ENCODE results near the gene MELK.

The MELK gene

GRCh38 chr9:36584620-36585460 is 12.1 kb downstream of the MELK start:
- DNase-seq (ENCODE audit: low read depth): no peak

DNA sequence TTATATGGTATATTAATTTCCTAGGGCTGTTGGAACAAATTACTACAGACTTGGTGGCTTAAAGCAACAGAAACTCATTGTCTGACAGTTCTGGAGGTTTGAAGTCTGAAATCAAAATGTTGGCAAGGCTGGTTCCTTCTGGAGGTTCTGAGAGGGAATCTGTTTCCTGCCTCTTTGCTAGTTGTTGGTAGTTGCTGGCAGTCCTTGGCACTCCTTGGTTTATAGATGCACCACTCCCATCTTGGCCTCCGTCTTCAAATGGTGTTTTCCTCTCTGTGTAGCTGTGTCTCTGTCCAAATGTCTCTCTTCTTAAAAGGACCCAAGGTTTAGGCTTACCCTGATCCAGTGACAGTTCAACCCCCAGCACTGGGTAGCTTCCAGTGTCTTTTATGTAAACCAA is 17.5 kb downstream of the MELK start:
- no peak for DNase-seq (ENCODE audit: low read depth)

DNA sequence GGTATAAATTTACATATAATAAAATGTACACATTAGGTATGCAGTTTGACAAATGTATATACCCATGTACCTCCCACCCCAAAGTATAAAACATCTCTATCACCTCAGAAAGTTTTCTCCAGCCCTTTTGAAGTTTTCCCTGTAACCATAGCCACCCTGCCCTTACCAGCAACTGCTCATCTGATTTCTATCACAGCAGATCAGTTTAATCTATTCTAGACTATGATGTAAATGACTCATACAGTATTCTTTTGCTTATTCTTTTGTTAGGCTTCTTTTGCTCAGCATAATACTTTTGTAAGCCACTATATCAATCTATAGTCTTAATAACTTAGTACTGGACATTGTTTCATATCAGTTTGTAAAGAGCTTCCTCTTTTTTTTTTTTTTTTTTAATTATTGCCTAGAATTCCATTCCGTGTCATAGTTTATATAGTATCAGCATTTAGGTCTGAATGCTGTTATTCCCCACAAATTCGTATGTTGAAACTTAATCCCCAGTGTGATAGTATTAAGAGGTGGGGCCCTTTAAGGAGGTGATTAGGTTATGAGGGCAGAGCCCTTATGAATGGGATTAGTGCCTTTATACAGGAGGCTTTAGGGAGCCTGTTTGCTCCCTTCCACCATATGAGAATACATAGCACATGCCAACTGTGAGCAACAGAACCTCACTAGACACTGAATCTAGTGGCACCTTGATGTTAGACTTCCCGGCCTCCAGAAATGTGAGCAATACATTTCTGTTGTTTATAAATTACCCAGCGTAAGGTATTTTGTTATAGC is 20.3 kb downstream of the MELK start:
- DNase-seq (ENCODE audit: low read depth): no peak

DNA sequence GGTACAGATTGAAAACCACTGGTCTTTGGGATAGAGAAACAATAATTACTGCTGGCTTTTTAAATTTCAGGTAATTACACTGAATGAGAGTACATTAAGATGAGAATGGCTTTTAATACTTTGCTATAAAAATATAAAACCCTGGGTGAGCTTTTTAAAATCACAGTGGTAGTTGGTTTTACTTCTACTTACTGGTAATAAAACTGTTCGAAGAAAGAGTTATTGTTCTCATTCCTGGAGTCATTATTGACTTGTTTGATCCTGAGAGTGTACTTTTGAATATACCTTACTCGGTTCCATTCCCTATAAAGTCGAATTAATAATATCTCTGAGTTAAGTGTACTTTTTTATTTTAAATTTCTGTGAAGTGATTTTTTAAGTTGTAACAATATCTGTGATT is 21.5 kb downstream of the MELK start:
- DNase-seq (ENCODE audit: low read depth): no peak

- no peak for DNase-seq (ENCODE audit: low read depth)
Observed at GRCh38 chr9:36597412-36598178, 24.9 kb downstream of the MELK start.

GRCh38 chr9:36598273-36598672 is 25.6 kb downstream of the MELK start:
- DNase-seq (ENCODE audit: low read depth): no peak

DNA sequence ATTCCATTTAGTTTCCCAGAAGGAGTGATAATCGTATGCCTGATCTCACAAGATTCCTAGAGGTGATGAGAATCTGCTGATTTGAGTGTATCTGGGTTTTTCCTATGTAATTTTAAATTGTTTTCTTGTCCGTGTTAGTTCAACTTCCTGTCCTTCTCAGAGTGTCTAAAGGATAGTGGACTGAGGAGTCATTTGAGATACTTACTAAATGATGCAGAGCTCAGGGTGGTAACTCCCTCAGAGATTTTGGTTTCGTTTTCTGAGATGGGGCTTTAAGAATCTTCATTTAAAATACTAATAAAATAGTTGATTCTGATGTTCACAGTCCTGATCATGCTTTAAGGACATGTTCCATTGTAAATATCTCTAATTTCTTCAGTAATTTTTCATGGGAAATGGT is 30.3 kb downstream of the MELK start:
- no peak for DNase-seq (ENCODE audit: low read depth)

DNA sequence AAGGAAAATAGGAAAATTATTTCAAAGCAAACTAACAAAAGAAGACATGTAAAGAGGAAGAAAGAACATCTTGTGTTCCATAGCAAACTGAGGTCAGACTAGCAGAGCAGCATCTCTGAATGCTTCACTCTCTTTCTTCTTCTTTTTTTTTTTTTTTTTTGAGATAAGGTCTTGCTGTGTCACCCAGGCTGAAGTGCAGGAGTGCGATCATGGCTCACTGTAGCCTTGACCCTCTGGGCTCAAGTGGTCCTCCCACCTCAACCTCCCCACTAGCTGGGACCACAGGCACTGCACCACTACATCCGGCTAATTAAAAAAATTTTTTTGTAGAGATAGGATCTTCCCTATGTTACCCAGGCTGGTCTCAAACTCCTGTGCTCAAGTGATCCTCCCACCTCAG is 36.6 kb downstream of the MELK start:
- DNase-seq (ENCODE audit: low read depth): no peak

DNA sequence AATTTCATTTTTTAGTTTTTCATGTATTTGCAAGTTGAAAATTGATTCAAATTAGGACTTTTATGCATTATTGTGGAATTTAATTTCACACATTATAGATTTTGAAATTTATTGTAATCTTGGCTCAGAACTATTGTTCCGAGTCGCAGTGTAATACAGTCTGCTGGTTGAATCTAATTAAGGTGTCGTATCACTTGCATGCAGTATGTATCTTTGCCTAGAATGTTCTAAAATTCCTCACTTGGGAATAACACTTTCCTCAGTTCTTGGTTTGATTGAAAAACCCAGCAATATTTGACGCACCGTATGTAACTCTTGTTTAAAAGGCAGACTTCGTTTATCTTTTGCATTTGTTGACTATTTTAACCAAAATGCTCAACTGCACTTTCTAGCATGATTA is 49.4 kb downstream of the MELK start:
- no peak for DNase-seq (ENCODE audit: low read depth)

GRCh38 chr9:36623280-36623679 is 50.6 kb downstream of the MELK start:
- no peak for DNase-seq (ENCODE audit: low read depth)

DNA sequence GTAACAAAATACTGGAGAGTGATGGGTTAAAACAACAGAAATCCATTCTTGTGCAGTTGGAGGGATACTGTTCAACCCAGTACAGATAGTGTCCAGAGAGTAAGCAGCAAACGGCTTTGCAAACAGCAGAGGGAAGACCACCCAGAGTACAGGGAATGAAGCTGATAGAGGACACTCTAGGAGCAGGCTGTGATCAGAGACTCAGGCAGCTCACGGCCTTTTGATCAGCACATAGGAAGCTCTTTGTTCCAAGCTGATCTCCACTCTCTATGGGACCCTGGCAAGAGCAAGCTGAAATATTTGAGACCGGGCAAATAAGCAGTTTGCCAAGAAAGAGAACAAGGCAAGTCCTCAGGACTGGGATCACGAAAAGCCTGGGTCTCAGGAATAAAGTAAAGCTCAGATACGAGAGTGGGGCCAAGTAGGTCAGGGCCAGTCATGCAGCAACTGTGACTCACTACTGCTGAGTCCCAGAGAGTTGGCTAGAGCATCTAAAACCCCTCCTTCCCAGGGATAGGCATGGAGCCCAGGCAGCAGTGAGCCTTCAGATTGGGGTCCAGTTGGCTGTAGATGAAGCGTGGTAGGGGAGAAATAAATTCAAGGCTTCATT is 52.4 kb downstream of the MELK start:
- DNase-seq (ENCODE audit: low read depth): no peak

DNA sequence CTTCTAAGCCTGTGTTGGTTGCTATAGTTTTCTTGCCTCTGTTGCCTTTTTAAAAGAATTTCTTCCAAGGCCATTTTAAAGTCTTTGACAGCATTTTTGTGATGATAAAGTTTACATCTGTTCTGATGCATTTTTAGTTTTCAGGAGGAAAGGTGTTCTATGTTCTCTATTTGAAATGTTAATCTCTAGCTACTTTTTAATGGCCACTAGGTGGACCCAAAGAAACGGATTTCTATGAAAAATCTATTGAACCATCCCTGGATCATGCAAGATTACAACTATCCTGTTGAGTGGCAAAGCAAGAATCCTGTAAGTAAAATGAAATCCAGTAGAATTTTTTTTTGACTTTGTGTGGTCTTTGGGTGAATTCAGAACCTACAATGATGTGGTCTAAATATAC is 60.2 kb downstream of the MELK start:
- no peak for DNase-seq (ENCODE audit: low read depth)

DNA sequence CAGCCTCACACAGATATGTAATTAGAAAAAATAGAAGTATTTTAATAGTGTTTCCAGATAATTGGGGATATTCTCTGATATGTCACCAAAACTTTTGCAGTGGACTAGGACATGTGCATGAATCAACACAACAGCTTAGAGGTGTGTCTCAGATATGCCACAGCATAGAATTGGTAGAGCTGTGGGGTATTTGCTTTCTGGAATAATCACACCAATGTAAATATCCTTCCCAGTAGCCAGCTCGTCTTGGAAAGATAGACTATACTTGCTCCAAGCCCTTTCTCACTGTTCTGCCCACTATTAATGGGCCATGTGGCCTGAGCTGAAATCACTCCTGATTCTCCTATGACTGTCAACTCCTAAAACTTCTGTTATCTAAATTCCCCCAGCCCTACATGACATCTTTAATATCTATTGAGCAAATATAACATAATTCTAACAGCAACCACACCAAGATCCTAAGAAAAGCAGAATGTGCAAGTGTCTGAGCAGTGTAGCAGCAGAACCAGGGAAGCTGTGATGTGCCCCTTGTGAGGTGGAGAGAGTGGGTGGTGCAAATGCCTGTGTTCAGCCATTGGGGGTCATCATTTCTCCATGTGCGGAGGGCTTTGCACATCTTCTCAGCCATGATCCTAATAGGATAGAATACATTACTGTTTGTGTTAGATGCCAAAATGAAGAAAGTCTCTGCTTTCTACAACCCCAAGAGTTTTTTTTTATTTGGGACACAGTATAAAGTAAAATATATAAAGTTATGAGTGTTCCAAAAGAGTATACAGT is 65.0 kb downstream of the MELK start:
- DNase-seq (ENCODE audit: low read depth): no peak

GRCh38 chr9:36640771-36641381 is 68.2 kb downstream of the MELK start:
- no peak for DNase-seq (ENCODE audit: low read depth)

DNA sequence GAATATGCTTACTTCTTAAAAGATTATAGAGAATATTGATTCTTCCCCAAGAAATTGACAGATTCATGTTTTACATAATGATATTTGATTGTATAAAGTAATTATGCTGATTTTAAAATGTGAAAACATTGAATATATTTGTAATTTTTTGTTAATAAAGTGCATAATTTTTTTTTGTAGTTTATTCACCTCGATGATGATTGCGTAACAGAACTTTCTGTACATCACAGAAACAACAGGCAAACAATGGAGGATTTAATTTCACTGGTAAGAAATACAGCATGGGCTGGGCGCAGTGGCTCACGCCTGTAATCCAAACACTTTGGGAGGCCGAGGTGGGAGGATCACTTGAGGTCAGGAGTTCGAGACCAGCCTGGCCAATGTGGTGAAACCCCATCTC is 70.1 kb downstream of the MELK start:
- no peak for DNase-seq (ENCODE audit: low read depth)

- no peak for DNase-seq (ENCODE audit: low read depth)
Observed at GRCh38 chr9:36656842-36657241, 84.1 kb downstream of the MELK start.

- no peak for DNase-seq (ENCODE audit: low read depth)
Observed at GRCh38 chr9:36659500-36659899, 86.8 kb downstream of the MELK start.

DNA sequence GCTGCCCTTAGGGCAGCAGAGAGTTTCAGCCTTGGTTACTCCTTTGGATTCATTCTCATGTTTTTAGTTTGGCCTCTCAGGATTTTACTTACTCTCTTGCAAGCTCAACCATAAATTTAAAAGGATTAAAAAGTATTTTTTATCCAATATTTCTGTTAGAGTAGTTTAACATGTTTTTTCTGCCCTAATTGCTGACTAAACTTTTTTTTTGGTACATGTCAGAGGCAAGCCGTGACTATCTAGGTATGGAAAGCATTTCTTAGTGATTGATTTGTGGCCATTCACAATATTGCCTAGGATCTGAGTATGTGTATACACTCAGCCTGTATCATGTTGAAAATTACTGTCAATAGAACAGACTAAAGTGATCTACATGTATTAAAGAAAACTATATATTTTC is 92.1 kb downstream of the MELK start:
- no peak for DNase-seq (ENCODE audit: low read depth)

DNA sequence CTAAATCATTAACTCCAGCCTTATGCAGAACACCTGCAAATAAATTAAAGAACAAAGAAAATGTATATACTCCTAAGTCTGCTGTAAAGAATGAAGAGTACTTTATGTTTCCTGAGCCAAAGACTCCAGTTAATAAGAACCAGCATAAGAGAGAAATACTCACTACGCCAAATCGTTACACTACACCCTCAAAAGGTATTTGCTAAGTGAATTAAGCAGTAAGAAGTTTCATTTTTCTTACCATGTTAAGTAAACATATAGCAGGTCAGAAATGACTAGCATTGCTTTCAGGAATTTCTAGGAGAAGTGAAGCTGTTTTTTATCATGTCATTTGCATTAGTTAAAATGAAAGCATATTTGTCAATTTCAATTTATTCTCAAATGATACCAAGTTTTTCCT is 92.7 kb downstream of the MELK start:
- DNase-seq (ENCODE audit: low read depth): no peak

DNA sequence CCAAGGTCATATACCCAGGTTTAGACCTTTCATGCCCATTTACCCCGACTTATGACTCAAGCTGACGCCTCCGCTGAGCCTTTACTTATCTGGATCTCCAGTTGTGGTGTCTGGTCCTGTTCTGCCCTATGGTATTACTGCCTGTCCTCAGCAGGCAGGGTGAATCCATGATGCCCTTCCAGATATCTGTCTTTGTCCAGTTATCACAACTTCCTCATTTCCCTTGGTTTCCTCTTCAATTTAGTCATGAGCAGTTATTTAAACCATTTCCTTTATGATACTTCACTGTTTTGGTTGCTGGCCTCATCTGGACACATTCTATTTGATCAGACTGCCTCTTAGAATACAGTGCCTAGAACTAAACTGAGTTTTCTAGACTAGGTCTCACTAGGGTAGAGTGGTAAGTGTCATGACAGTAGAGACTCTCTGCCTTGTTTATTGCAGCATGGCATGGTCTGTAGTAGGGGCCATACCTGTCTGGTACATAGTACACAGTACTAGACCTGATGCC is 93.3 kb downstream of the MELK start:
- DNase-seq (ENCODE audit: low read depth): no peak

DNA sequence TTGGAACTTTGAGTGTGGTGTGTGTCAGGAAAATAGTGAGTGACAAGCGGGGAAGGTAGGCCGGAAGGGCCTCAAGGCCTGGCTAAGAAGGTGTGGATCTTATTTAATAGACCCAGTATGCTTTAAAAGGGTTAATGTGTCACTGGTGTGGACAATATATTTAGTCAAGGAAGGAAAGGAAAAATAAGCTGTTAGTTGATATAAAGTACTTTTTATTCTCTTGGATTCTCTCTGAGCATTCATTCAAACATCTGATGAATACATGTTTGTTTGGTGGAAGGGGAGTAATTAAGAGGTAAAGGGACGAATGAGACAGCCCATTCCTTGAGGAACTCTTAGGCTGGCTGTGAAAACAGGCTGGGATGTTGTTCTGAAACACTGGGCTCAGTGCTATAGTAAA is 98.9 kb downstream of the MELK start:
- DNase-seq (ENCODE audit: low read depth): no peak
